H9 (cell line): ENCODE results near the gene ELF1. TPM values are rescaled to one million over a fixed set of nuclear protein-coding genes. Genes with fewer than 3 reads are reported as not detected.

Source experiments
- DNase-seq: peaks from one replicate; pipeline ENCODE4 v3.0.0-alpha.2; 2017
- H2AFZ ChIP-seq: one replicate; pipeline ENCODE4 v1.6.1; 2013; ENCODE audit warnings: mild to moderate bottlenecking, low read length, control low read depth, moderate library complexity
- H2AK5ac ChIP-seq: 2 replicates; pipeline ENCODE4 v1.6.1; 2013; ENCODE audit warnings: low read length, control low read depth, mixed read lengths; ENCODE audit not compliant: insufficient read length
- H2BK120ac ChIP-seq: one replicate; pipeline ENCODE4 v1.6.1; 2013; ENCODE audit warnings: low read depth, mild to moderate bottlenecking, low read length, control low read depth, inconsistent platforms; ENCODE audit not compliant: poor library complexity, severe bottlenecking
- H2BK12ac ChIP-seq: 2 replicates; pipeline ENCODE4 v1.6.1; 2013; ENCODE audit warnings: low read length, control low read depth, mixed read lengths, low read depth; ENCODE audit not compliant: insufficient read length
- H2BK15ac ChIP-seq: 2 replicates; pipeline ENCODE4 v1.6.1; 2013; ENCODE audit warnings: low read depth, low read length, control low read depth
- H2BK20ac ChIP-seq: one replicate; pipeline ENCODE4 v1.6.1; 2013; ENCODE audit warnings: low read depth, mild to moderate bottlenecking, low read length, control low read depth, inconsistent platforms; ENCODE audit not compliant: poor library complexity, severe bottlenecking
- H2BK5ac ChIP-seq: 2 replicates; pipeline ENCODE4 v1.6.1; 2013; ENCODE audit warnings: low read length, control low read depth, mixed read lengths; ENCODE audit not compliant: insufficient read length
- H3K14ac ChIP-seq: 2 replicates; pipeline ENCODE4 v1.6.1; 2013; ENCODE audit warnings: low read length, control low read depth; ENCODE audit not compliant: insufficient read depth
- H3K18ac ChIP-seq: 2 replicates; pipeline ENCODE4 v1.6.1; 2013; ENCODE audit warnings: low read depth, mild to moderate bottlenecking, mixed read lengths, low read length, control low read depth; ENCODE audit not compliant: insufficient read length
- H3K23ac ChIP-seq: 2 replicates; pipeline ENCODE4 v1.6.1; 2013; ENCODE audit warnings: low read length, control low read depth, mixed read lengths, low read depth; ENCODE audit not compliant: insufficient read length
- H3K23me2 ChIP-seq: 2 replicates; pipeline ENCODE4 v1.6.1; 2013; ENCODE audit warnings: low read depth, mild to moderate bottlenecking, mixed read lengths, low read length, control low read depth; ENCODE audit not compliant: insufficient read length, poor library complexity, severe bottlenecking
- H3K27ac ChIP-seq: 2 replicates; pipeline ENCODE4 v1.5.1; 2013; ENCODE audit warnings: low read length, control low read depth, mixed read lengths, low read depth; ENCODE audit not compliant: insufficient read length
- H3K27me3 ChIP-seq: 2 replicates; pipeline ENCODE4 v1.6.1; 2013; ENCODE audit warnings: low read length, control low read depth, inconsistent platforms; ENCODE audit not compliant: insufficient read depth
- H3K4ac ChIP-seq: 2 replicates; pipeline ENCODE4 v1.6.1; 2013; ENCODE audit warnings: low read depth, mild to moderate bottlenecking, control low read depth, inconsistent platforms, low read length, moderate library complexity
- H3K4me1 ChIP-seq: 2 replicates; pipeline ENCODE4 v1.6.1; 2013; ENCODE audit warnings: low read length, control low read depth, inconsistent platforms; ENCODE audit not compliant: insufficient read depth
- H3K4me2 ChIP-seq: 2 replicates; pipeline ENCODE4 v1.6.1; 2013; ENCODE audit warnings: low read length, control low read depth, mixed read lengths; ENCODE audit not compliant: insufficient read length, insufficient read depth
- H3K56ac ChIP-seq: 2 replicates; pipeline ENCODE4 v1.6.1; 2013; ENCODE audit warnings: low read depth, mild to moderate bottlenecking, mixed read lengths, low read length, control low read depth; ENCODE audit not compliant: insufficient read length
- H3K79me1 ChIP-seq: 2 replicates; pipeline ENCODE4 v1.6.1; 2013; ENCODE audit warnings: low read depth, mild to moderate bottlenecking, moderate library complexity, low read length, control low read depth, inconsistent platforms; ENCODE audit not compliant: insufficient read depth, poor library complexity, severe bottlenecking
- H3K79me2 ChIP-seq: 2 replicates; pipeline ENCODE4 v1.6.1; 2013; ENCODE audit warnings: low read length, control low read depth, inconsistent platforms; ENCODE audit not compliant: insufficient read depth
- H3K9ac ChIP-seq: 2 replicates; pipeline ENCODE4 v1.6.1; 2013; ENCODE audit warnings: low read length, control low read depth, mixed read lengths; ENCODE audit not compliant: insufficient read length; ENCODE audit errors: extremely low read depth
- H3K9me3 ChIP-seq: one replicate; pipeline ENCODE4 v1.6.1; 2013; ENCODE audit warnings: low read depth, low read length, inconsistent platforms; ENCODE audit not compliant: control insufficient read depth
- H3T11ph ChIP-seq: one replicate; pipeline ENCODE4 v1.6.1; 2013; ENCODE audit warnings: mild to moderate bottlenecking, low read length, control low read depth, inconsistent platforms
- H4K20me1 ChIP-seq: one replicate; pipeline ENCODE4 v1.6.1; 2013; ENCODE audit not compliant: control insufficient read depth, insufficient read length, insufficient read depth
- H4K5ac ChIP-seq: 2 replicates; pipeline ENCODE4 v1.6.1; 2013; ENCODE audit warnings: low read depth, mild to moderate bottlenecking, mixed read lengths, low read length, control low read depth; ENCODE audit not compliant: insufficient read length
- H4K8ac ChIP-seq: replicated peaks from 2 replicates; pipeline ENCODE4 v1.6.1; 2013; ENCODE audit warnings: low read length, control low read depth, mixed read lengths, low read depth; ENCODE audit not compliant: insufficient read length
- H4K91ac ChIP-seq: 2 replicates; pipeline ENCODE4 v1.6.1; 2013; ENCODE audit warnings: low read depth, mild to moderate bottlenecking, moderate library complexity, mixed read lengths, low read length, control low read depth; ENCODE audit not compliant: insufficient read length
- H3K27ac Mint-ChIP-seq, 3 experiments: 2 replicates in 2 of 3; 3 replicates in 1 of 3; pipeline ENCODE4 v1.8.0; 2020 to 2021; ENCODE audit warnings: mixed read lengths in 3 of 3, mild to moderate bottlenecking in 1 of 3, moderate library complexity in 1 of 3
- H3K27me3 Mint-ChIP-seq: 2 replicates; pipeline ENCODE4 v1.8.0; 2021; ENCODE audit warnings: low read depth, mild to moderate bottlenecking, moderate library complexity, mixed read lengths
- H3K36me3 Mint-ChIP-seq, 3 experiments: 2 replicates in 2 of 3; 3 replicates in 1 of 3; pipeline ENCODE4 v1.8.0; 2020 to 2021; ENCODE audit warnings: low read depth in 3 of 3, mixed read lengths in 3 of 3; ENCODE audit not compliant: insufficient read depth in 1 of 3
- H3K4me1 Mint-ChIP-seq, 2 experiments: 2 replicates each; pipeline ENCODE4 v1.8.0; 2020; ENCODE audit warnings: mixed read lengths in 2 of 2
- H3K4me3 Mint-ChIP-seq, 2 experiments: 2 replicates in 1 of 2; 3 replicates in 1 of 2; pipeline ENCODE4 v1.8.0; 2020 to 2021; ENCODE audit warnings: mild to moderate bottlenecking in 2 of 2, mixed read lengths in 2 of 2, moderate library complexity in 1 of 2
- H3K9me3 Mint-ChIP-seq, 2 experiments: 2 replicates in 1 of 2; 3 replicates in 1 of 2; pipeline ENCODE4 v1.8.0; 2020; ENCODE audit warnings: mild to moderate bottlenecking in 2 of 2, mixed read lengths in 2 of 2, moderate library complexity in 1 of 2
- WGBS: extraction: QIAGEN DNeasy Blood & Tissue Kit; methylation state at CpG from one replicate; pipeline ENCODE4 v1.1.7; 2013; ENCODE audit warnings: missing lambda C conversion rate, low lambda C conversion rate, mixed read lengths; ENCODE audit not compliant: insufficient read length; ENCODE audit errors: extremely low coverage; 5-methylcytosine and 5-hydroxymethylcytosine counted together
- total RNA-seq: library from RNA; stranded (reverse); gene quantifications from 2 replicates; pipeline ENCODE4 v1.2.1, GENCODE V29; 2021
- TF ChIP-seq, protein P1 (sequence below): fragments of 200-600 bp; sonication (generic); conservative IDR thresholded peaks from 3 replicates; pipeline ENCODE4 v1.8.0; 2021; ENCODE audit warnings: antibody characterized with exemption, mild to moderate bottlenecking

Gene ELF1
- total RNA-seq, 1 experiment from 2014 or later, result 15.5 TPM

DNA sequence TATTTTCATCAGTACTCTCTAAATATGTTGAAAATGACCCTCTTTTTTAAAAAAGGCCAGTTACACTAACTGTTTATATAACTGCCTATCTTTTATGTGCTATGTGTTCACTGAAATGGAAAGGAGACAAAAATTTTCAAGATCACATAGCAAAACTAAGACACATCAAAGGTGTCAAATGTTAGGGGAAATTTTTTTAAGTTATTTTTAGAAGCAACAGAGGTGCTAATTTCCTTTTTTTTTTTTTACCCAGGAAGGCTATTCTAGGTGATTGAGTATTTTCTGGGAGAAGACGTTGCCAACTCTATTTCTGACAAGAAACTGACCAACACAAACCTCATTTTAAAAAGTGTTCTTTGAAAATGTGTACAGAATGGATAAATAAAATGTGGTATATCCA, 45.7 kb downstream of the ELF1 start:
- H4K20me1 ChIP-seq, result no peaks in the 10 kb centered on the region
- no peak overlapping the region for H4K5ac ChIP-seq
- H2BK5ac ChIP-seq, result no peak overlapping the region
- no peak overlapping the region for H3K18ac ChIP-seq
- H3K27me3 ChIP-seq, result no peaks in the 10 kb centered on the region
- H2BK12ac ChIP-seq, result no peak overlapping the region
- H2AFZ ChIP-seq, result no peak overlapping the region
- no peak overlapping the region for H3K14ac ChIP-seq
- no peak overlapping the region for H2AK5ac ChIP-seq
- no peak overlapping the region for H3K56ac ChIP-seq
- H3K27ac ChIP-seq, result no peak overlapping the region
- peaks cover 4 to 7% of the 10 kb centered on the region in 2 experiments for H3K4me1 Mint-ChIP-seq
- H3K27me3 Mint-ChIP-seq, result no peaks in the 10 kb centered on the region
- H3K27ac Mint-ChIP-seq, result no peak overlapping the region
- H3K79me2 ChIP-seq, result no peaks in the 10 kb centered on the region
- no peak overlapping the region for H3K23ac ChIP-seq
- no peak overlapping the region for H2BK15ac ChIP-seq
- TF ChIP-seq, protein P1, sequence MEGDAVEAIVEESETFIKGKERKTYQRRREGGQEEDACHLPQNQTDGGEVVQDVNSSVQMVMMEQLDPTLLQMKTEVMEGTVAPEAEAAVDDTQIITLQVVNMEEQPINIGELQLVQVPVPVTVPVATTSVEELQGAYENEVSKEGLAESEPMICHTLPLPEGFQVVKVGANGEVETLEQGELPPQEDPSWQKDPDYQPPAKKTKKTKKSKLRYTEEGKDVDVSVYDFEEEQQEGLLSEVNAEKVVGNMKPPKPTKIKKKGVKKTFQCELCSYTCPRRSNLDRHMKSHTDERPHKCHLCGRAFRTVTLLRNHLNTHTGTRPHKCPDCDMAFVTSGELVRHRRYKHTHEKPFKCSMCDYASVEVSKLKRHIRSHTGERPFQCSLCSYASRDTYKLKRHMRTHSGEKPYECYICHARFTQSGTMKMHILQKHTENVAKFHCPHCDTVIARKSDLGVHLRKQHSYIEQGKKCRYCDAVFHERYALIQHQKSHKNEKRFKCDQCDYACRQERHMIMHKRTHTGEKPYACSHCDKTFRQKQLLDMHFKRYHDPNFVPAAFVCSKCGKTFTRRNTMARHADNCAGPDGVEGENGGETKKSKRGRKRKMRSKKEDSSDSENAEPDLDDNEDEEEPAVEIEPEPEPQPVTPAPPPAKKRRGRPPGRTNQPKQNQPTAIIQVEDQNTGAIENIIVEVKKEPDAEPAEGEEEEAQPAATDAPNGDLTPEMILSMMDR, result no peak
- H2BK20ac ChIP-seq, result no peak overlapping the region
- no peak for DNase-seq
- no peak overlapping the region for H3K4me2 ChIP-seq
- no peaks in the 10 kb centered on the region for H3K4me1 ChIP-seq
- H3K79me1 ChIP-seq, result no peaks in the 10 kb centered on the region
- no CpG with 5 or more reads among the region's 1 CpG for WGBS
- H3K9me3 ChIP-seq, result no peaks in the 10 kb centered on the region
- H3T11ph ChIP-seq, result no peak overlapping the region
- no peak overlapping the region for H3K4ac ChIP-seq
- H3K4me3 Mint-ChIP-seq, result no peak overlapping the region
- no peaks in the 10 kb centered on the region for H3K9me3 Mint-ChIP-seq
- H2BK120ac ChIP-seq, result no peak overlapping the region
- no peak overlapping the region for H3K9ac ChIP-seq
- H3K36me3 Mint-ChIP-seq, result no peaks in the 10 kb centered on the region
- H4K91ac ChIP-seq, result no peak overlapping the region
- no peak overlapping the region for H4K8ac ChIP-seq
- no peaks in the 10 kb centered on the region for H3K23me2 ChIP-seq
